Measurements from ENCODE around the gene CTSW.

GRCh38 chr11:65870307-65870658 lies 9.4 kb upstream of the CTSW start:
- TF ChIP-seq ZNF274 (IDR thresholded peaks at IDR 0.05; ENCODE audit: low read depth, low read length), result no peak
- TF ChIP-seq YY1 (IDR thresholded peaks at IDR 0.05; ENCODE audit: insufficient read depth, insufficient read length), result no peak

All from NT2/D1 (cell line).